GM18951 (cell line): ENCODE results near the gene SMIM43.
"Not testable (repeated sequence)": the region's sequence is repeated elsewhere in the genome, so short reads cannot be mapped to it uniquely, and the experiment has no call there.

Source experiments
- POLR2A ChIP-seq: IDR thresholded peaks from 4 replicates; pipeline ENCODE4 v1.6.1; 2011; ENCODE audit warnings: mild to moderate bottlenecking; ENCODE audit not compliant: insufficient read length, insufficient read depth; ENCODE audit errors: extremely low read depth
- in situ Hi-C: fragments of 300-500 bp; cut with MboI; formaldehyde crosslinking; loops from one replicate; pipeline ENCODE4 v1.12.0; 2022; ENCODE audit warnings: low sequenced_read_pairs, mixed read lengths, inconsistent platforms; ENCODE audit not compliant: unreplicated experiment

Gene SMIM43

DNA sequence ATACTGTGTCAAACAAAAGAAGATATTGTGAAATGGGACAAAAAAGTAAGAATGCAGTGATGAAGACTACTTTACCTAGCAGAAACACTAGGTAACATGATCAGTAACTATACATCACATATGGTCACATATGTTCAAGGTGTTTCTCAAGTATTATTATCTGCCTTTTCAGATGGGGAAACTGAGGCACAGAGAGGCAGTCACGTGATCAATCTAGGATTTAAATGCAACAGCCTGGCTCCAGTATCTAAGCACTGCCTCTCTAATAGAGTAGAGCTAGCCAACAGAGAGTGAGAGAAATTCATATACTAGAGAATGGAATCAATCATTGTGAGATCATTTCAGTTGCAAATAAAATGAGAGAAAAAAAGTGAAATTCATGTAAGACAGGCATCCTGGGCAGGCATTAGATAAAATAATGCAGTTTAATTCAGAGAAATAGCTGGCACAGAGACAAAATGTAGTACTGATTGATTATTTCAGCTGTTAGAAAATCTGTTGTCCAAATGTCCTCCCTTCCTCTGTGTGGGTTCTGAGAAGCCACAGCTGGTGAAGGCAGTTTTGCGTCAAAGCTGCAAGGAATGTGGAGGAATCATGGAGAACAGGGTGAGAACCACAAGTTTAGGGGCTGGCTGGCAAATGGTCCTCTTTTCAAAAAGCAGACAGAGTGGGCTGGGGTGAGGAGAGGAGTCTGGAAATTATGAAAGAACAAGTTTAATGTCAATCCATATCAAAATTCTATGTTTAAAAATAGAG, 26.0 kb downstream of the SMIM43 start:
- in situ Hi-C loops, result no loop called here
- TF ChIP-seq POLR2A, result no peak

DNA sequence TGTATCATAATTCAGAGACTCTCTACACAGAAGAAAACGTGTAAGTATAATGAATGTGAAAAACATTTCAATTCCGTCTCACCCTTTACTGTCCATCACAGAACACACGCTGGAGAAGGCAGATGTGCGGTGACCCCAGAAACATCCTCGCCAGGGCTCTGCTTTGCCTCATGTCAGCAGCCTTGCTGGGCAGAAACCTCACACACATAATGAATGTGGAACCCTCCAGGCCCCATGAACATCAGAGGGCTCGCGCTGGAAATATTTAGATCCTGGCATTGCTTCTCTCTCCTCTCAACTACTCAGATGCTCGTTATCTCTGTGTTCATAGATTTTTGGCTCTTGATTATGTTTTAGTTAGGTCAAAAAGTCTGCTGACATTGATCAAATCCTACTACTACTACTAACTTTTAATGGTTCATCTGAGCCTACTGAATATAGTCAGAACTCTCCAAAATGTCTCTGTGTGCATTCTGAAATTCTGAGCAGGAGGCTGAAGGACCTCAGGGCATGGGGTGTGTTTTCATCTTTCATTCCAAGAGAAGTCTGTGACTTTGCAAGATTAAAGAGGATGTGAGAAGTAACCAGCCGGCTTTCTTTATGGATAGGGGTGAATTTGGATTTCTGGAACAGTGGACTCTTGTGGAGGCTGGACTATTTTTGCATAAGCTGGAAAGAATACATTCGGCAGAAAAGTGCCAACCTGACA, 27.0 kb downstream of the SMIM43 start:
- no peak for TF ChIP-seq POLR2A
- in situ Hi-C loops, result no loop called here

DNA sequence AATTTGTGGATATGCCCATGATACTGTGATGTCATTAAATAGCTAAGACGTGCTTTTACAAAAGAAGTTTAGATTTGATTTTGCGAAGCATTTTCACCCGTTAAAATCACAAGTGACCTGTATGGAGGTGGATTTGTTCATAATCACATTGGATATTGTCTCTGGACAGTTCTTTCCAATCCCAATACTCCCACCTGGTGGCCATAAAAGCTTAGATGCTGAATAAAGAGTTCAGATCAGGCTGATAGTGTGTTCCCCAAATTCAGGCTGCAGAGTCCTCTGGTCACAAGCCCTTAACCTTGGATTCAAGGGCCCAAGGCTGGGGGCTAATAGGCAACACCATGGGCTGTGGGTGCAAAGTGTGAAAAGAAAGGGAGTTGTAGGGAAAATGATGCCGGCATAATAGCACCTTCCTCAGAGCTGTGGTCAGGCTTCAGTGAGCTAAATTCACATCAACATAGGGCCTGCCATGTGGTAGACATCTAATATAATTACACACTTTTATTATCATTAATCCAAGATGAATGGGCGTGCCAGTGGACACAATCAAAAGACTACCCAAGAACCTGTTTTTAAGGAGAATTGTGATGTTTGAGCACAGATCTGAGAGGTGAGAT, 28.1 kb downstream of the SMIM43 start:
- in situ Hi-C loops, result no loop called here
- TF ChIP-seq POLR2A, result no peak

DNA sequence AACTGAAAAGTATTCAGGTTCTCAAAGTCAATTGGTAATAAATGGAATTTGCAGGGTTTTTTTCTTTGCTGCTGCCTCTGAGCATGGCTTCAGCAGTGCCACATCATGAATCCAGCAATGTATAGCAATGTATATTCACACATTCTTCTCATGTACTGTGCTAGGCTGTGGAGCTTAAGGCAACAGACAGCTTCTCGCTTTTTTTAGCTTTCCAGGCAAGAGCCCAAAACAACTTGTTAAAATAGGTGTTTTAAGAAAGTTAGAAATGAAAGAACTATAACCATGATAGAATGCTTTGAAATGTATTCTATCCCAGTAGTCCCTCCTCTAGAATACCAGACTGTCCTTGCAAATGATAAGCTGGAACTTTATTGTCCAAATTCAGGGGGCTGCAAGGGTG, 30.4 kb downstream of the SMIM43 start:
- TF ChIP-seq POLR2A, result no peak
- in situ Hi-C loops, result no loop called here

DNA sequence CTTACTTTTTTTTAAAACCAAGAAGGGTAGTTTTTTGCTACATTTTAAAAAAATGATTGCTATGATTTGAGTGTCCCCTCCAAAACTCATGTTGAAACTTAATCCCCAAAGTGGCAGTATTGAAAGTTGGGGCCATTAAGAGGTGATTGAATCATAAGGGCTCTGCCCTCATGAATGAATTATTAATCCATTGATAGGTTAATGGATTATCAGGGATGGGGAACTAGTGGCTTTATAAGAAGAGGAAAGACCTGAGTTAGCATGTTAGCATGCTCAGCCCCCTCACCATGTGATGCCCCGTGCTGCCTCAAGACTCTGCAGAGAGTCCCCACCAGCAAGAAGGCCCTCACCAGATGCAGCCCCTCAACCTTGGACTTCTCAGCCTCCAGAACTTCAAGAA, 31.0 kb downstream of the SMIM43 start:
- in situ Hi-C loops, result no loop called here
- no peak for TF ChIP-seq POLR2A

DNA sequence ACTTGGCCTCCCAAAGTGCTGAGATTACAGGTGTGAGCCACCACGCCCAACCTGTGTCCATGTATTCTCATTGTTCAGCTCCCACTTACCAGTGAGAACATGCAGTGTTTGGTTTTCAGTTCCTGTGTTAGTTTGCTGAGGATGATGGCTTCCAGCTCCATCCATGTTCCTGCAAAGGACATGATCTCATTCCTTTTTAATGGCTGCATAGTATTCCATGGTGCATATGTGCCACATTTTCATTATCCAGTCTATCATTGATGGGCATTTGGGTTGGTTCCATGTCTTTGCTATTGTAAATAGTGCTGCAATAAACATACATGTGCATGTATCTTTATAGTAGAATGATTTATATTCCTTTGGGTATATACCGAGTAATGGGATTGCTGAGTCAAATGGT, 35.2 kb downstream of the SMIM43 start:
- in situ Hi-C loops, result not testable (repeated sequence)

DNA sequence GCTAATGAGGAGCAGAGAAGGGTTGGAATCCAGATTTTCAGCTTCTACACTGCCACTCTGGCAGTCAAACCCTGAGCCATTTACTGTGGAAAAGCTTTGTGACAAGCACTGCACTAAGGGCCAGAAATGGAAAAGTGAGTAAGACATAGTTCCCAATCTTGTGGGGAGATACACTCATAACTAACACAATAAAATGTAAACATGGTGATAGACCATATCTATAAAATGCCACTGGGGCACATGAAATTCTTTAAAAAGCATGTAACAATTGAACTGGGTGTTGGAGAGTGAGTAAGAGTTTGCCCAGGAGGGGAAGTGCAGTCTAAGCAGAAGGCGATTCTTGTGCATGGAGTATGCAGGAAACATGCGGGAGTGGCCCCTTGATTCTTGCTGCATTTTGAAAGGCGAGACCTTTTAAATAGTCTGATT, 36.2 kb downstream of the SMIM43 start:
- in situ Hi-C loops, result no loop called here
- TF ChIP-seq POLR2A, result no peak

DNA sequence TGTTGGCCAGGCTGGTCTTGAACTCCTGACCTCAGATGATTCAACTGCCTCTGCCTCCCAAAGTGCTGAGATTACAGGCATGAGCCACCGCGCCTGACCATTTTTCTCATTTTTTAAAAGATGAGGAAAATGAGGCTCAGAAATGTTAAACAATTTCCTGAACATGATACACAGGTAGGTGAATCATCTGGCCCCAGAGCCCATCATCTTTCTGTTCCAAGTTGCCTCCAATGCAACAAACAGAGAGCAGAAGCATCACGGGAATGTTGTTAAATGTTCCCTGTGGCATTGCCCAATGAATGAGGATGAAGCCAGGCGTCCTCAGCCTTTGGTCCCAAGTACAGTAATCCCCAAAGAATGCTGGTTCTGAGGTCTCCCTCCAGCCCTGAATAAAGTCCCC, 36.9 kb downstream of the SMIM43 start:
- in situ Hi-C loops, result no loop called here
- TF ChIP-seq POLR2A, result no peak

DNA sequence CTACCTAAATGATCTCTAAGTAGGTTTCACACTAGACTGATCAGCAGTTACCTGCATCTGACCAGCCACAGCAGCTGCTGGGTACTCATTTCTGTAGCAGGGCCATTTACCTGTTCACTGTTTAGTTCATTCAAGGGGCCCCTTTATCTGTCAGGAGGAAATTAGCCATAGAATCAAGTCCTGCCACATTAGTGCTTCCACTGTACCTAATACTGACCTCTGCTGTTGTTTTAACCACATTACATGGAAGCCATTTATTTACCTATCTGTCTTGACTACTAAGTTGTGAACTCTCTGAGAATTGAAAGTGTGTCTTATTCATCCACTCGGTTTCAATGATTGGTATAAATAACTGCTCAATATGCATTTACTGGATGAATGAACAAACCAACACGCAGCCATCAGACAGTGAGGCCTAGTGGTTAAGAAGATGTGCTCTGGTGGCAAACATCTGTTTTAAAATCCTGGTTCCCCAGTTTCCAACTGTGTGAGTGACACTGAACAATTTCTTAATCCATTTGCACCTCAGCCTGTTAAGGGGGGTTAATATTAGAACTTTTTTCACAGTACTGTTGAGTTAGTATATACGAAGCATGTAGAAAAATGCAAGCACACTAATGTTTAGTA, 38.2 kb downstream of the SMIM43 start:
- TF ChIP-seq POLR2A, result no peak
- in situ Hi-C loops, result no loop called here

DNA sequence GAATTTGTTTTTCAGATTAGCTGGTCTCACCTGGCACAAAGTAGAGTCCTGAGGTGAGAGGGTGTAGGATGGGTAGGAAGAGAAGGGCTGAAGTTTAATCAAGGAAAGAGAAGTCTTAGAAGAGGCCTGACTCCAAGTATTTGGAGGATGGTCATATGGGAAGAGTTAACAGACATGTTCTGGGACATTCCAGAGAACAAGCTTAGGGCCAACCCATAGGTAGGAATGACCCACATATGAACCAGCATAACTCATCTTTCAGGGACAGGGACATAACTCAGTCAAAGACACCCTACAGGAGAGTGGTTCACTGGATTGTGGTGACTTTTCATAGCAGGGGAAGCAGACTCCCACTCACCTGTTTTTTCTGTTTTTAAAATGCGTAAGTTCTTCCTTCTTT, 40.3 kb downstream of the SMIM43 start:
- in situ Hi-C loops, result no loop called here
- TF ChIP-seq POLR2A, result no peak

DNA sequence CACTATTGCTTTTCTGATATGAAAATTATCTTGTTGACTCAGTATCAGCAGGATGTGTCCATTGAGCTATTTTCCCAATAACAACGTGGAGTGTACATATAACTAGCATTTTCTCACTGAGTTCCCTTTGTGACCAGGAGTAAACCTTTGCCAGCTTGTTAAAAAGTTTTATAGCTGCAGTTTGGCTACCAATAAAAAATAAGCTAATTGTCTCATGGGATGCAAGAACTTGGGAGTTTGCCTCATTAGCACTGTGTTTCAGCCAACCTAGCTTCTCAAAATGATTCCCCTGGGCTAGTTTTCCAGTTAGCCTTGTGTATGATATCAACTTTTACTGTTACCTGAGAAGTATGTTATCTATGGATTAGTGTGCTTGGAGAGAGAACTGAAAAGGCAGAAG, 43.3 kb downstream of the SMIM43 start:
- TF ChIP-seq POLR2A, result no peak
- in situ Hi-C loops, result no loop called here

DNA sequence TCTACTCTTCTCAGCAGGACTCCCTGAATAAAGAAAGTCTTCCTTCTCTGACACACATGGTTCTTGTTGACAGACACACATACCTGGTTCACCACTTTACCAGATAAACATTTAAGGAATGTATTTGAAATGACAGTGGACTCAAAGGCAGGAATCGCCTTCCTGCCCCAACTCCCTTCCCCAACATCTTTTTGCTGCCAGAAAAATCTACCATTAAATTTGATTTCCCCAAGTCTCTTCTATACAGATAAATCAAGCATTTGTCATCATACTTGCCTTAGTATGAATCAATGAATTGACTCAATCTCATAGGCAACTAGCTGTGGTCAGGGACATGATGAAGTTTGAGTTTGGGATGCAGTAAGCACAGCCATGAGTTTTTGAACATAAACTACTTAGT, 44.9 kb downstream of the SMIM43 start:
- TF ChIP-seq POLR2A, result no peak
- in situ Hi-C loops, result no loop called here

DNA sequence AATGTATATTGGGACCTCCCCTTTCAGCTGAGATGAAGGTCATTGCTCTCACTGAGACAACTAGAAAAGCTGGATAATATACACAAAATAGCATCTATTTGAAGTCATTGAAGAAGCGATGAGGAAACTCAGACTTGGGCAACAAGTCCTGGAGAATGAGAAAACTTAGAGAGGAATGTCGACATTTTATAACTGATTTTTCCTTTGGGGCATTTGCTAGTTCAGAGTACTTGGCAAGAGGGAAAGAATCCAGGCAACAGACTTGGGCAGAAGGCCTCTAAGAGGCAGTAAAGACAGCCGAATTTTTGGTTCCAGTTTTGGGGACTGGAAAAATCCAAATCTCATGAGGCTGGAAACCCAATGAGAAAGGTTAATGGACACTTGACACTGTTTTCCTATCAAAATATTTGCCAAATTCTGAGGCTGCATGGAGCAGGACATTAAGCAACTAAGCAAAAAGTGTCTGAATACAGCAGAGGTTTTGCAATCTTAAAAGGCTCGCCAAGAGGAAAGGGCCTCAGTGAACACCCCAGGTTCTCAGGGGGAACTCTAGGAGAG, 47.2 kb downstream of the SMIM43 start:
- no peak for TF ChIP-seq POLR2A
- in situ Hi-C loops, result no loop called here
